H1 (cell line): ENCODE measurements around the gene ACBD4. TPM values are rescaled to one million over a fixed set of nuclear protein-coding genes. Genes with fewer than 3 reads are reported as not detected.

ENCODE experiments used
- CTCF ChIA-PET: fragments of 300-600 bp; sonication (Branson Sonifier 250); formaldehyde crosslinking; loops from one replicate; lab custom pipeline; 2021; ENCODE audit not compliant: partially characterized antibody; lab: Charles Lee
- POLR2A ChIA-PET: fragments of 300-600 bp; sonication (Branson Sonifier 250); formaldehyde crosslinking; loops from one replicate; lab custom pipeline; 2021; ENCODE audit warnings: inconsistent platforms; ENCODE audit not compliant: partially characterized antibody; lab: Charles Lee
- DNase-seq, 2 experiments: peaks; one replicate each; pipeline versions ENCODE4 v3.0.0 to v3.0.0-alpha.2; 2010 to 2022; ENCODE audit warnings: low spot score in 2 of 2, low read depth in 1 of 2, mixed read lengths in 1 of 2
- FAIRE-seq: peaks from 2 replicates; lab custom pipeline; 2011; peaks lifted over from hg19 to GRCh38; lab: Jason Lieb, UNC
- H2AFZ ChIP-seq: 2 replicates; pipeline ENCODE4 v1.8.1; 2012; ENCODE audit warnings: low read length, inconsistent platforms
- H2AK5ac ChIP-seq: 2 replicates; pipeline ENCODE4 v1.6.1; 2013; ENCODE audit warnings: low read depth, low read length
- H2BK120ac ChIP-seq: replicated peaks from 2 replicates; pipeline ENCODE3; 2013; ENCODE audit warnings: low read depth, low read length, inconsistent platforms
- H2BK12ac ChIP-seq: 2 replicates; pipeline ENCODE4 v1.6.1; 2013; ENCODE audit warnings: low read depth, low read length
- H2BK15ac ChIP-seq: 2 replicates; pipeline ENCODE4 v1.6.1; 2013; ENCODE audit warnings: low read length
- H2BK20ac ChIP-seq: 2 replicates; pipeline ENCODE4 v1.6.1; 2013; ENCODE audit warnings: low read length
- H2BK5ac ChIP-seq: 2 replicates; pipeline ENCODE4 v1.6.1; 2013; ENCODE audit warnings: low read depth, low read length
- H3K14ac ChIP-seq: 2 replicates; pipeline ENCODE4 v1.6.1; 2013; ENCODE audit warnings: inconsistent platforms; ENCODE audit not compliant: insufficient read length
- H3K18ac ChIP-seq: 2 replicates; pipeline ENCODE4 v1.6.1; 2013; ENCODE audit warnings: low read length; ENCODE audit errors: extremely low read depth
- H3K23ac ChIP-seq: 2 replicates; pipeline ENCODE4 v1.6.1; 2013; ENCODE audit warnings: inconsistent platforms; ENCODE audit not compliant: insufficient read length
- H3K23me2 ChIP-seq: 2 replicates; pipeline ENCODE4 v1.6.1; 2013; ENCODE audit warnings: low read depth, low read length
- H3K27ac ChIP-seq: 2 replicates; pipeline ENCODE4 v1.6.1; 2011; ENCODE audit warnings: low read depth, low read length, inconsistent platforms
- H3K27me3 ChIP-seq, 4 experiments: replicated peaks in 1 of 4; 1 replicate in 1 of 4; 2 replicates in 3 of 4; pipeline versions ENCODE4 v1.6.1 to v1.8.1; 2011 to 2013; ENCODE audit warnings: low read length in 3 of 4, mild to moderate bottlenecking in 3 of 4, inconsistent platforms in 2 of 4, mixed read lengths in 2 of 4, moderate library complexity in 1 of 4; ENCODE audit not compliant: control insufficient read depth in 3 of 4, insufficient read depth in 3 of 4; ENCODE audit errors: extremely low read depth in 1 of 4
- H3K36me3 ChIP-seq, 4 experiments: 2 replicates each; pipeline versions ENCODE4 v1.6.1 to v1.8.1; 2011 to 2013; ENCODE audit warnings: mild to moderate bottlenecking in 4 of 4, low read length in 3 of 4, moderate library complexity in 2 of 4, control low read depth in 1 of 4, inconsistent platforms in 1 of 4; ENCODE audit not compliant: insufficient read depth in 4 of 4, control insufficient read depth in 2 of 4
- H3K4ac ChIP-seq: replicated peaks from 2 replicates; pipeline ENCODE3; 2013; ENCODE audit warnings: low read length, low read depth, mixed read lengths, inconsistent platforms; ENCODE audit not compliant: insufficient read length
- H3K4me1 ChIP-seq, 4 experiments: replicated peaks in 1 of 4; 1 replicate in 1 of 4; 2 replicates in 3 of 4; pipeline versions ENCODE4 v1.6.1 to v1.8.1; 2011 to 2013; ENCODE audit warnings: low read length in 3 of 4, inconsistent platforms in 2 of 4, mixed read lengths in 1 of 4; ENCODE audit not compliant: insufficient read depth in 4 of 4, control insufficient read depth in 3 of 4
- H3K4me2 ChIP-seq, 2 experiments: 2 replicates each; pipeline versions ENCODE4 v1.6.1 to v1.8.1; 2011 to 2013; ENCODE audit warnings: low read depth in 2 of 2, low read length in 2 of 2, control low read depth in 1 of 2, inconsistent platforms in 1 of 2, mild to moderate bottlenecking in 1 of 2; ENCODE audit not compliant: insufficient read depth in 1 of 2
- H3K4me3 ChIP-seq, 4 experiments: fragments of 200-600, 300-600 bp in 1 of 4; sonication (generic), shearing (Covaris generic), sonication (Bioruptor Twin) in 1 of 4; 2 replicates each; pipeline versions ENCODE4 v1.5.1 to v1.8.1; 2011 to 2016; ENCODE audit warnings: low read length in 4 of 4, low read depth in 3 of 4, control low read depth in 2 of 4, inconsistent platforms in 2 of 4, mild to moderate bottlenecking in 2 of 4, mixed read lengths in 1 of 4, moderate library complexity in 1 of 4; ENCODE audit not compliant: insufficient read depth in 2 of 4; ENCODE audit errors: extremely low read depth in 1 of 4
- H3K56ac ChIP-seq: replicated peaks from 2 replicates; pipeline ENCODE3; 2013; ENCODE audit warnings: low read depth, mild to moderate bottlenecking, mixed read lengths, low read length, inconsistent platforms; ENCODE audit not compliant: insufficient read length
- H3K79me1 ChIP-seq: 2 replicates; pipeline ENCODE4 v1.6.1; 2013; ENCODE audit warnings: low read depth, low read length, control low read depth
- H3K79me2 ChIP-seq, 2 experiments: 2 replicates each; pipeline versions ENCODE4 v1.6.1 to v1.8.1; 2012 to 2013; ENCODE audit warnings: low read length in 2 of 2, mild to moderate bottlenecking in 2 of 2, inconsistent platforms in 1 of 2; ENCODE audit not compliant: insufficient read depth in 2 of 2, control insufficient read depth in 1 of 2
- H3K9ac ChIP-seq, 4 experiments: replicated peaks in 1 of 4; 1 replicate in 1 of 4; 2 replicates in 3 of 4; pipeline versions ENCODE4 v1.6.1 to v1.8.1; 2011 to 2013; ENCODE audit warnings: low read depth in 3 of 4, low read length in 3 of 4, control low read depth in 2 of 4, mild to moderate bottlenecking in 2 of 4, moderate library complexity in 2 of 4, inconsistent platforms in 1 of 4; ENCODE audit errors: extremely low read depth in 1 of 4
- H3K9me3 ChIP-seq, 2 experiments: 2 replicates each; pipeline versions ENCODE4 v1.6.1 to v1.8.1; 2012 to 2013; ENCODE audit warnings: mild to moderate bottlenecking in 2 of 2, moderate library complexity in 2 of 2, control low read depth in 1 of 2, inconsistent platforms in 1 of 2, low read depth in 1 of 2, low read length in 1 of 2, mixed read lengths in 1 of 2; ENCODE audit not compliant: insufficient read depth in 2 of 2
- H4K20me1 ChIP-seq, 2 experiments: replicated peaks in 1 of 2; 2 replicates each; pipeline versions ENCODE3 to v1.8.1; 2011 to 2013; ENCODE audit warnings: inconsistent platforms in 2 of 2, low read length in 2 of 2, mild to moderate bottlenecking in 1 of 2; ENCODE audit not compliant: insufficient read depth in 2 of 2, control insufficient read depth in 1 of 2
- H4K5ac ChIP-seq: 2 replicates; pipeline ENCODE4 v1.6.1; 2013; ENCODE audit warnings: low read length, low read depth, mixed read lengths, inconsistent platforms; ENCODE audit not compliant: insufficient read length
- H4K8ac ChIP-seq: 2 replicates; pipeline ENCODE4 v1.8.0; 2013; ENCODE audit warnings: mild to moderate bottlenecking, moderate library complexity, low read length, inconsistent platforms; ENCODE audit not compliant: insufficient read depth; ENCODE audit errors: extremely low read depth
- H4K91ac ChIP-seq: replicated peaks from 2 replicates; pipeline ENCODE3; 2013; ENCODE audit warnings: low read length, mixed read lengths, inconsistent platforms; ENCODE audit not compliant: insufficient read length
- EGR1 ChIP-seq: IDR thresholded peaks from 2 replicates; pipeline ENCODE4 v1.6.1; 2011; ENCODE audit warnings: low read depth, low read length, borderline replicate concordance
- FOSL1 ChIP-seq: IDR thresholded peaks from 2 replicates; pipeline ENCODE4 v1.6.1; 2011; ENCODE audit warnings: mild to moderate bottlenecking, low read depth, low read length, moderate library complexity; ENCODE audit not compliant: insufficient read depth
- KDM1A ChIP-seq: fragments of 200-600, 300-600 bp; sonication (generic); IDR thresholded peaks from 2 replicates; pipeline ENCODE4 v1.7.1; 2016; ENCODE audit warnings: mild to moderate bottlenecking, low read length, borderline replicate concordance
- RNF2 ChIP-seq: fragments of 200-900, 300-1000 bp; sonication (generic); IDR thresholded peaks from 2 replicates; pipeline ENCODE4 v1.7.1; 2016; ENCODE audit warnings: borderline replicate concordance, low read depth, mild to moderate bottlenecking, antibody characterized with exemption, low read length; ENCODE audit not compliant: poor library complexity, severe bottlenecking; ENCODE audit errors: missing control alignments
- SAP30 ChIP-seq: fragments of 300-600 bp; sonication (generic); IDR thresholded peaks from 2 replicates; pipeline ENCODE4 v1.7.1; 2012; ENCODE audit warnings: low read length, moderate library complexity, mild to moderate bottlenecking, inconsistent platforms; ENCODE audit not compliant: insufficient read depth, insufficient replicate concordance
- WGBS, 2 experiments: shearing (Covaris generic) in 1 of 2; methylation state at CpG; one replicate each; pipeline versions ENCODE4 v1.1.6 to v1.1.7; 2013 to 2015; ENCODE audit warnings: low lambda C conversion rate in 2 of 2, mixed read lengths in 2 of 2, inconsistent platforms in 1 of 2, low coverage in 1 of 2, missing lambda C conversion rate in 1 of 2; ENCODE audit not compliant: insufficient replicate concordance in 2 of 2, insufficient coverage in 1 of 2, insufficient read length in 1 of 2; ENCODE audit errors: extremely low coverage in 1 of 2, missing lambda C conversion rate in 1 of 2; 5-methylcytosine and 5-hydroxymethylcytosine counted together
- polyA plus RNA-seq, 7 experiments: library from polyadenylated mRNA; depleted of rRNA in 3 of 7; stranded (reverse) in 5 of 7; unstranded in 2 of 7; fragments of >200 nt in 5 of 7; fragments of 200-250 nt in 2 of 7; gene quantifications; 1 replicate in 5 of 7; 2 replicates in 1 of 7; 4 replicates in 1 of 7; pipeline versions ENCODE4 v1.2.1 to v1.2.3, GENCODE V29; 2011 to 2013; ENCODE audit warnings: missing spikeins in 2 of 7, mixed read lengths in 2 of 7
- total RNA-seq: library from RNA; stranded (reverse); fragmentation: NEBNext Ultra II Directional; extraction: Animal tissue kit (Norgen Biotek cat#: 25700); gene quantifications from 2 replicates; pipeline ENCODE4 v1.2.1, GENCODE V29; 2021

The ACBD4 gene
- total and polyA plus RNA-seq, 2 of the 8 experiments (the other 6 are each of a cell fraction or from before 2014, with no cell fraction given) = 7.3 to 10.7 TPM

GRCh38 chr17:45093444-45094110 lies 41.9 kb upstream of the ACBD4 start:
- H3K4me2 ChIP-seq = no peak overlapping the region
- POLR2A ChIA-PET = interaction anchor here (1.3 kb wide), 1 partner anchor 9 kb away, joined by 3 read pairs; no protein-coding TSS in a partner anchor

More at GRCh38 chr17:45093444-45094110, 41.9 kb upstream of the ACBD4 start:
- no peak overlapping the region for H3K56ac ChIP-seq
- H4K8ac ChIP-seq = no peak overlapping the region
- H3K79me1 ChIP-seq = no peaks in the 10 kb centered on the region; the same call in 1 of the 2 replicates
- no peak overlapping the region for H3K27ac ChIP-seq
- no peak overlapping the region for H2BK20ac ChIP-seq
- H2AFZ ChIP-seq = no peak overlapping the region
- peaks cover 0 to 7% (median 0%) of the 10 kb centered on the region in 4 experiments; a peak in 4 of 7 replicates for H3K4me1 ChIP-seq
- 82% methylated on average over 13 of the region's 13 CpGs; no CpG with 5 or more reads in 1 of the 2 experiments for WGBS, 2 experiments
- no peaks in the 10 kb centered on the region; the same call in 1 of the 2 replicates for H3K23me2 ChIP-seq
- no peak overlapping the region for H2AK5ac ChIP-seq
- peaks cover 0 to 19% of the 10 kb centered on the region in 2 experiments for H4K20me1 ChIP-seq
- H3K9me3 ChIP-seq = no peaks in the 10 kb centered on the region
- H4K91ac ChIP-seq = no peak overlapping the region
- H3K4ac ChIP-seq = no peak overlapping the region
- DNase-seq (no peak), FAIRE-seq (no peak)
- H3K27me3 ChIP-seq = no peaks in the 10 kb centered on the region
- H2BK120ac ChIP-seq = no peak overlapping the region
- H3K79me2 ChIP-seq = no peaks in the 10 kb centered on the region
- no peak overlapping the region for H3K9ac ChIP-seq
- TF ChIP-seq SAP30 (no peak), RNF2 (no peak), KDM1A (no peak), EGR1 (no peak), FOSL1 (no peak)
- no peak overlapping the region for H4K5ac ChIP-seq
- peaks cover 26 to 71% (median 59%) of the 10 kb centered on the region in 4 experiments for H3K36me3 ChIP-seq
- no peak overlapping the region for H3K18ac ChIP-seq
- CTCF ChIA-PET = interaction anchor here (0.5 to 7.5 kb wide), 8 partner anchors 12 to 721 kb away, joined by 3 to 69 read pairs (median 4); partner anchors contain the start of gene PLCD3
- no peak overlapping the region for H3K23ac ChIP-seq
- H2BK5ac ChIP-seq = no peak overlapping the region
- no peak overlapping the region for H3K14ac ChIP-seq
- H3K4me3 ChIP-seq = no peak overlapping the region
- no peak overlapping the region for H2BK15ac ChIP-seq
- no peak overlapping the region for H2BK12ac ChIP-seq
